HepG2 (cell line): ENCODE measurements around the gene NOL8. TPM values are rescaled to one million over a fixed set of nuclear protein-coding genes. Genes with fewer than 3 reads are reported as not detected.
A peak's percentile ranks its signal among the peaks of the same experiment; 100 is the strongest.

Experiments used
- ATF7-NPFF ChIP-seq: sonication (generic); formaldehyde crosslinking; IDR thresholded peaks from 2 replicates; pipeline ENCODE4 v1.8.1; 2023; ENCODE audit warnings: mild to moderate bottlenecking, low read depth, missing genetic modification reagents, moderate library complexity
- GATAD2A ChIP-seq: IDR thresholded peaks from 2 replicates; pipeline ENCODE4 v1.6.1; 2016
- GPBP1L1 ChIP-seq: sonication (generic); formaldehyde crosslinking; IDR thresholded peaks from 2 replicates; pipeline ENCODE4 v1.5.0; 2020; ENCODE audit warnings: mild to moderate bottlenecking, missing genetic modification reagents
- HDAC6 ChIP-seq: fragments of 200-600 bp; sonication (generic); IDR thresholded peaks from 2 replicates; pipeline ENCODE4 v1.7.0; 2017; ENCODE audit warnings: mild to moderate bottlenecking, antibody characterized with exemption, low read length, low read depth
- IRF1 ChIP-seq: sonication (generic); formaldehyde crosslinking; IDR thresholded peaks from 2 replicates; pipeline ENCODE4 v1.4.0; 2020; ENCODE audit warnings: low read depth, mild to moderate bottlenecking, missing genetic modification reagents
- KLF15 ChIP-seq: sonication (generic); formaldehyde crosslinking; IDR thresholded peaks from 2 replicates; pipeline ENCODE4 v1.8.1; 2023; ENCODE audit warnings: borderline replicate concordance, mild to moderate bottlenecking, inconsistent platforms, missing genetic modification reagents, mixed read lengths
- KLF16 ChIP-seq, 2 experiments: sonication (generic) in 1 of 2; formaldehyde crosslinking in 1 of 2; IDR thresholded peaks; 2 replicates each; pipeline versions ENCODE4 v1.6.1 to v1.8.0; 2016 to 2023; ENCODE audit warnings: missing genetic modification reagents in 2 of 2, missing compliant biosample characterization in 1 of 2
- NBN ChIP-seq: fragments of 450-650 bp; conservative IDR thresholded peaks from 2 replicates; pipeline ENCODE4 v1.6.1; 2017
- NFRKB ChIP-seq: fragments of 450-650 bp; IDR thresholded peaks from 2 replicates; pipeline ENCODE4 v1.6.1; 2017
- PATZ1 ChIP-seq: sonication (generic); formaldehyde crosslinking; IDR thresholded peaks from 2 replicates; pipeline ENCODE4 v1.4.0; 2020; ENCODE audit warnings: missing genetic modification reagents
- PLRG1 ChIP-seq: fragments of 450-650 bp; conservative IDR thresholded peaks from 2 replicates; pipeline ENCODE4 v1.6.1; 2016
- SNAI1 ChIP-seq: sonication (generic); formaldehyde crosslinking; IDR thresholded peaks from 2 replicates; pipeline ENCODE4 v1.5.0; 2020; ENCODE audit warnings: mild to moderate bottlenecking, missing genetic modification reagents, borderline replicate concordance
- THYN1 ChIP-seq: sonication (generic); formaldehyde crosslinking; IDR thresholded peaks from 2 replicates; pipeline ENCODE4 v1.8.1; 2023; ENCODE audit warnings: low read depth, mild to moderate bottlenecking, moderate library complexity, missing genetic modification reagents, borderline replicate concordance
- TOE1 ChIP-seq: sonication (generic); formaldehyde crosslinking; IDR thresholded peaks from 2 replicates; pipeline ENCODE4 v1.4.0; 2020; ENCODE audit warnings: mild to moderate bottlenecking, missing genetic modification reagents
- ZBTB26 ChIP-seq: IDR thresholded peaks from 2 replicates; pipeline ENCODE4 v1.6.1; 2016; ENCODE audit warnings: missing compliant biosample characterization, missing genetic modification reagents, borderline replicate concordance
- ZMAT5 ChIP-seq: sonication (generic); formaldehyde crosslinking; IDR thresholded peaks from 2 replicates; pipeline ENCODE4 v1.5.0; 2020; ENCODE audit warnings: mild to moderate bottlenecking, low read depth, missing genetic modification reagents, borderline replicate concordance
- ZMYM2 ChIP-seq: sonication (generic); formaldehyde crosslinking; IDR thresholded peaks from 2 replicates; pipeline ENCODE4 v1.8.0; 2022; ENCODE audit warnings: mild to moderate bottlenecking, missing genetic modification reagents
- ZNF670 ChIP-seq: sonication (generic); formaldehyde crosslinking; IDR thresholded peaks from 2 replicates; pipeline ENCODE4 v1.8.0; 2022; ENCODE audit warnings: mild to moderate bottlenecking, missing genetic modification reagents, borderline replicate concordance
- ZNF691 ChIP-seq: sonication (generic); formaldehyde crosslinking; IDR thresholded peaks from 2 replicates; pipeline ENCODE4 v1.4.0; 2020; ENCODE audit warnings: missing genetic modification reagents, low read depth, mild to moderate bottlenecking, borderline replicate concordance
- polyA plus RNA-seq, 8 experiments: library from polyadenylated mRNA; depleted of rRNA in 3 of 8; stranded (reverse) in 7 of 8; unstranded in 1 of 8; fragments of >200 nt; fragmentation: Illumina TruSeq in 4 of 8; extraction: Trizol in 4 of 8; gene quantifications; 2 replicates each; pipeline versions ENCODE4 v1.2.1 to v1.2.3, GENCODE V29; 2011 to 2016; ENCODE audit warnings: low read depth in 4 of 8, missing spikeins in 1 of 8, mixed read lengths in 1 of 8; ENCODE audit not compliant: insufficient read depth in 1 of 8
- total RNA-seq, 5 experiments: library from RNA; depleted of rRNA; stranded (reverse); fragments of >200 nt; fragmentation: Illumina TruSeq; extraction: Trizol; gene quantifications; 2 replicates each; pipeline ENCODE4 v1.2.3, GENCODE V29; 2016; ENCODE audit warnings: low read depth in 1 of 5

Gene NOL8
- total and polyA plus RNA-seq, 2 of the 13 experiments (the other 11 are each of a cell fraction or from before 2014, with no cell fraction given), result 12.8 to 36.3 TPM

- no peak for TF ChIP-seq IRF1 (CRISPR knock-in tag)
- peak; percentile 90; the same call in 1 of the 2 replicates for TF ChIP-seq THYN1 (CRISPR knock-in tag)
- no peak for TF ChIP-seq SNAI1 (CRISPR knock-in tag)
- TF ChIP-seq PATZ1 (CRISPR knock-in tag), result no peak; the same call in 1 of the 2 replicates
- TF ChIP-seq NBN, result no peak
- no peak for TF ChIP-seq HDAC6
- peak; percentile 90; the same call in 1 of the 2 replicates for TF ChIP-seq ZNF691
- TF ChIP-seq ZMAT5 (CRISPR knock-in tag), result no peak
- TF ChIP-seq KLF15, result peak; percentile 87
- TF ChIP-seq KLF16 (CRISPR knock-in tag; IDR thresholded peaks at IDR 0.05), result peak in 1 of 2 experiments; percentile 93; a peak in 2 of 4 replicates
- TF ChIP-seq TOE1 (CRISPR knock-in tag), result peak; percentile 87; the same call in 1 of the 2 replicates
- TF ChIP-seq ZNF670, result peak; percentile 53; the same call in 1 of the 2 replicates
- no peak for TF ChIP-seq GPBP1L1 (CRISPR knock-in tag)
- no peak for TF ChIP-seq NFRKB
- TF ChIP-seq ZMYM2, result 0 out of 2 replicates have a peak, but pooled peaks have one; percentile 48
- peak; percentile 91 for TF ChIP-seq ZBTB26 (CRISPR knock-in tag)
- TF ChIP-seq GATAD2A, result peak; percentile 84
- peak; percentile 96 for TF ChIP-seq ATF7-NPFF (CRISPR knock-in tag)
- TF ChIP-seq PLRG1, result no peak
Observed at GRCh38 chr9:92293452-92294296, 31.5 kb downstream of the NOL8 start, which contains the start of gene IARS1 (continued).
